DND-41 (cell line): ENCODE data around the gene DGKG.

Experiments used
- EZH2 ChIP-seq: IDR thresholded peaks from 3 replicates; pipeline ENCODE4 v1.6.1; 2012; ENCODE audit warnings: borderline replicate concordance, low read depth, mild to moderate bottlenecking, moderate library complexity, low read length, inconsistent platforms; ENCODE audit not compliant: severe bottlenecking
- TF ChIP-seq, protein P1 (sequence below): IDR thresholded peaks from 2 replicates; pipeline ENCODE4 v1.5.1; 2012; ENCODE audit warnings: borderline replicate concordance, low read length, moderate library complexity, mild to moderate bottlenecking; ENCODE audit not compliant: poor library complexity, severe bottlenecking; ENCODE audit errors: extremely low read depth

DNA sequence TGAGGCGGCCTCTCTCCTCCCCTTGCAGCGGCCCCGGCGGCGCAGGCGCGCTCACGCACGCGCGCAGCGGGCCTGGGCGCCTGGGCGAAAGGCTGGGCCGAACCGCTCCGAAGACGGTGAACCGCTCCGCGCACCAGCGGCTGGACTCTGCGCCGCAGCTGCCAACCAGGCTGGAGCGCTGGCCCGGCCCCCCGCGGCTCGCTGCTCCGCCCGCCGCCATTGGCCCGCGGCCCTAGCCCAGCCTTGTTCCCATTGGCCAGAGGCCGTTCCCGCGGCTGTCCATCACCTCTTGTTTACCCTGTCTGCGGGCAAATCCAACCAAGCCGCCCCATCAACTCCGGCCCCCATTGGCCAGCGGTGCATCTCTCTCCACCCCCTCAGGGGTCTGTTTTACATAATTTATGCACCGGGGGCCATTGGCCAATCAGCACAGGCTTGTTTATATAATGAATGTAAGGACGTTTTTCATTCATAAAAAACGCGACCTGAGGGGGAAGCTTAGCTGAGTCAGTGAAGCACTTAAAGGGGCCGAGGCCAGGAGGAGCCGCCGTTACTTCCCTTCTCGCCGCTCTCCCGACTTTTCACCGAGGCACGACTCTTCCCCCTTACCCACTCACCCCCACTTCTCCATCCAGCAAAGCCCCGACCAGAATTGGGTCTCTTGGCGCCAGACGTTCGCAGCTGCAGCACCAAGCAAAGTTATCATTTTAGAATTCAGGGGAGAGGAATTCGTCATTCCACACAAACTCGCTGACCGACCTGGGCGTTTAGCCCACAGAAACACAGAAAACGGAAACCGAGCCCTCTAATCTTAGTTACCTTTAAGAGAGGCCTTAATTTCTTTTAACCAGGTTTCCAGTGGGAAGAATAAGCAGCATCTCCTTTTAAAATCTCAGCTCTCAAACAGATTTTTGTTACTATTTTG is 252.8 kb downstream of the DGKG start, which contains the start of gene ETV5:
- TF ChIP-seq, protein P1, sequence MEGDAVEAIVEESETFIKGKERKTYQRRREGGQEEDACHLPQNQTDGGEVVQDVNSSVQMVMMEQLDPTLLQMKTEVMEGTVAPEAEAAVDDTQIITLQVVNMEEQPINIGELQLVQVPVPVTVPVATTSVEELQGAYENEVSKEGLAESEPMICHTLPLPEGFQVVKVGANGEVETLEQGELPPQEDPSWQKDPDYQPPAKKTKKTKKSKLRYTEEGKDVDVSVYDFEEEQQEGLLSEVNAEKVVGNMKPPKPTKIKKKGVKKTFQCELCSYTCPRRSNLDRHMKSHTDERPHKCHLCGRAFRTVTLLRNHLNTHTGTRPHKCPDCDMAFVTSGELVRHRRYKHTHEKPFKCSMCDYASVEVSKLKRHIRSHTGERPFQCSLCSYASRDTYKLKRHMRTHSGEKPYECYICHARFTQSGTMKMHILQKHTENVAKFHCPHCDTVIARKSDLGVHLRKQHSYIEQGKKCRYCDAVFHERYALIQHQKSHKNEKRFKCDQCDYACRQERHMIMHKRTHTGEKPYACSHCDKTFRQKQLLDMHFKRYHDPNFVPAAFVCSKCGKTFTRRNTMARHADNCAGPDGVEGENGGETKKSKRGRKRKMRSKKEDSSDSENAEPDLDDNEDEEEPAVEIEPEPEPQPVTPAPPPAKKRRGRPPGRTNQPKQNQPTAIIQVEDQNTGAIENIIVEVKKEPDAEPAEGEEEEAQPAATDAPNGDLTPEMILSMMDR: no peak
- no peak for TF ChIP-seq EZH2
